ENCODE data around the gene AP1AR. TPM values are rescaled to one million over a fixed set of nuclear protein-coding genes. Genes with fewer than 3 reads are reported as not detected.
"Not testable (repeated sequence)": the region's sequence is repeated elsewhere in the genome, so short reads cannot be mapped to it uniquely, and the experiment has no call there.

AP1AR gene
- total RNA-seq, 1 donor from 2014 or later = 16.5 TPM

GRCh38 chr4:112309263-112309791 is 77.7 kb downstream of the AP1AR start:
- DNase-seq (ENCODE audit: low spot score) = not testable (repeated sequence)

- no peak for DNase-seq (ENCODE audit: low spot score)
These were observed 79.9 kb downstream of the AP1AR start for GRCh38 chr4:112311516-112311915.

- no peak for DNase-seq (ENCODE audit: low spot score)
These were observed 81.1 kb downstream of the AP1AR start for GRCh38 chr4:112312610-112313239.

- no peak for DNase-seq (ENCODE audit: low spot score)
These were observed 83.9 kb downstream of the AP1AR start for GRCh38 chr4:112315446-112315845.

GRCh38 chr4:112316360-112316759 is 84.8 kb downstream of the AP1AR start:
- no peak for DNase-seq (ENCODE audit: low spot score)

- no peak for DNase-seq (ENCODE audit: low spot score)
These were observed 86.9 kb downstream of the AP1AR start for GRCh38 chr4:112318239-112319142.

Other genes with a start within 250 kb of the AP1AR start
- 23.2 TPM for gene FAM241A, start 86.3 kb upstream of the AP1AR start, total RNA-seq
- 5.9 TPM for gene TIFA, start 54.1 kb downstream of the AP1AR start, total RNA-seq
- 29.0 TPM for gene ALPK1, start 65.6 kb downstream of the AP1AR start, total RNA-seq